ENCODE data around the gene CERK.

The CERK gene

DNA sequence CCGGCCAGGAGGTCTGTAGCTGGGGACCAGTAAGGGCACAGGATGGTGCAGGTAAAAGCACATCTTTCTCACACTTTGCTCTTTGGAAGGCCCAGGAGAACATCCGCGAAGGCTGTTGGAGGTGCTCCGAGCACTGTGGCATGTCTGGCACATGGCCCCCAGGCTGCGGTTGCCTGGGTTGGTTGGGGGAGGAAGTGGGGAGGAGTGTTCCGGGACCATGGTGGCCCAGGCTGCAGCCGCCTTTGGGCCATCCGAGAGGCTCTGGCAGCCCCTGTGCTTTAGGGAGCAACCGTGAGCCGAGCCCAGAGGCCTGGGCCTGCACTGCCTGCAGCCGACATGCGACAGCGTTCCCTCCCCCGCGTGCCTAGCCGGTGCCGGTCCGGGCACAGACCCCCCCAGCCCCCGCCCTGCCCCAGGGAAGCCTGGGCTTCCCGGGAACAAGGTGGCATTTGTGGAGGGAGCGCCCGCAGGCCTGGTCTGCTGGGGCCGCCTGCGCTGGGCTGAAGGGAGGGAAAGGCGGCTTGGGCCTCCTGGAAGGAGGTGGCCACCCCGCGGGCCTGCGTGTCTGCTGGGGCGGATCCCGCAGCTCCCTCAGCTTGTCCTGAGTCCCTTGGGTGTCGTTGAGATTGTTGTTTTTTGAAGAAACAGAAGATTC, 59.9 kb downstream of the CERK start:
- DNase-seq (ENCODE audit: low read depth in 2 of 2), result no peak

DNA sequence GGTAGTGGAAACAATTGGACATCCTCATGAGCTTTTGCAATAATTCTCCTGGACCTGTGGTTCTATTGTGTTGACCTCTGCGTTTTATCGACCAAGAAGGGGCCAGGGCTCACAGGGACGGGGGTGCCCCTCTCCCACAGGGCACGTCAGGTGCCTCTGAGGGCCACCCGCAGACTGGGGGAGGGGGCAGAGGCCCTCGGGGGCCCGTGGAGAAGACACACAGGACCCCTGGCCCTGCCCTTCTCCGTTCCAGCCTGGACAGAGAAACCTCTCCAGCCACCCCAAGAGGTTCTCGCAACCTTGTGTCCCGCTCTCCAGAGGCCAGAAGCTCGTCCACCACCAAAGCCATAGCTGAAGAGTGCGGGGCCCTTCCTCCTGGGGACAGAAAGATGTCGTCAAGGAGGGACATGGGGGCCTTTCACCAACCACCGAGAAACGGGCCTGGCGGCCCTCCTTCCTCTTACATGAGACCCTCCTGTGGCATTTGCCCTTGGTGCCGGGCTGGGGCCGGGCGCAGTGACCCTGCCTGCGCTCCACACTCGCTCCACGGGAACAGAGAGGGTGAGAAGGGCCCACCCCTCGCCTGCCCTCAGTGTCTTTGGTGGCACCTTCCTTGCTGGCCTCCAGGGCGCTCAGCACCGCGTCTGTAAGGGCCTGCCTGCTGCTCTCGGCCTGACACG, 60.6 kb downstream of the CERK start:
- no peak for DNase-seq (ENCODE audit: low read depth in 2 of 2)

GRCh38 chr22:46676881-46677280, 61.2 kb downstream of the CERK start:
- DNase-seq (ENCODE audit: low read depth in 2 of 2), result no peak

DNA sequence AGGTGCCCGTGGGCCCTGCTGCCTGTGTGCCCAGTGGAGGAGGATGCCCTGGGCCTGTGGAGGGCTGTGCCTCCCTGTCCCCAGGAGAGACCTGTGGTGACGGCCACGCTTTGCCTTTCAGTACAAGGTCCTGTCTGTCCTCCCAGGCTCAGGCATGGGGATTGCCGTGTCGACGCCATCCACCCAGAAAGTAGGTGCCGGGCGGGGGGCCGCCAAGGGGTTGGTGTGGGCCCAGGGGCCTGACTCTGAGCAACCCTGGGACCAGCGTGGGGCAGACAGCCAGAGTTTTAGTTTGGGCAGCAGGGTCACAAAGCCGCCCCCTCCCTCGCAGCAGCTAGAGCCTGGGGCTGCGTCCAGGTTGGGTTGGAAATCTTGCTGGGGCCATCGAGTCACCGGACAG, 61.6 kb downstream of the CERK start:
- no peak for DNase-seq (ENCODE audit: low read depth in 2 of 2)

GRCh38 chr22:46675938-46676337, 62.1 kb downstream of the CERK start:
- DNase-seq (ENCODE audit: low read depth in 2 of 2), result no peak

DNA sequence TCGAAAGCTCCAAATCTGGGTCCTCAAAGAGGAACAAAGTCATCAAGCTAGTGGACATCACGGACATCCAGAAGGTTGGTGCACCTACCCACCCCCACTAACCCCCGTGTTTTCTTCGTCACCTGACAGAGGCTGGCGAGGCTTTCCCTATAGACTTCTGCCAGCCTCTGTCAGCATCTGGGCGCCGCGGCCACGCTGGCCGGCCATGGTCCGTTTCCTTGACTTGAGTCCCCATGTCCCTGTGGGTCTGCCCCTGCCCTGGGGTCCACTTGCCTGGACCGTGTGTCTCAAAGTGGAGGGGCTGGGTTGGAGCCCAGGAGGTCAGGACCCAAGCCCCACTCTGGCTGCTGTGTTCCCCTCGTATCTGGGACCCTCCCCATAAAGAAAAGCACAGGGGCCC, 62.6 kb downstream of the CERK start:
- no peak for DNase-seq (ENCODE audit: low read depth in 2 of 2)

DNA sequence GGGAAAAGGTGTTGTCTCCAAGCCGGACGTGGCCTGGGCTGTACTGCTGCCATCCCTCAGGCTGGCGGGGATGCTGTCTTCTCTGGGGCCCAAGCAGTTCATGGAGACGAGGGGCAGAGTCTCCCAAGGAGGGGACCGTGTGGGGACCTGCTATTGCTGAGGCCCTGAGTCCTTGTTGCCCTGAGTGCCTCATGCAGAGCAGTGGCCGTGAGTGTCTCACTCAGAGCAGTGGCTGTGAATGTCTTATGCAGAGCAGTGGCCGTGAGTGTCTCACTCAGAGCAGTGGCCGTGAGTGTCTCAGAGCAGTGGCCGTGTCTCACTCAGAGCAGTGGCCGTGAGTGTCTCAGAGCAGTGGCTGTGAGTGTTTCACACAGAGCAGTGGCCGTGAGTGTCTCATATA, 63.1 kb downstream of the CERK start:
- DNase-seq (ENCODE audit: low read depth in 2 of 2), result no peak

GRCh38 chr22:46674367-46674781, 63.7 kb downstream of the CERK start:
- no peak for DNase-seq (ENCODE audit: low read depth in 2 of 2)

GRCh38 chr22:46673662-46674236, 64.3 kb downstream of the CERK start:
- DNase-seq (ENCODE audit: low read depth in 2 of 2), result no peak

DNA sequence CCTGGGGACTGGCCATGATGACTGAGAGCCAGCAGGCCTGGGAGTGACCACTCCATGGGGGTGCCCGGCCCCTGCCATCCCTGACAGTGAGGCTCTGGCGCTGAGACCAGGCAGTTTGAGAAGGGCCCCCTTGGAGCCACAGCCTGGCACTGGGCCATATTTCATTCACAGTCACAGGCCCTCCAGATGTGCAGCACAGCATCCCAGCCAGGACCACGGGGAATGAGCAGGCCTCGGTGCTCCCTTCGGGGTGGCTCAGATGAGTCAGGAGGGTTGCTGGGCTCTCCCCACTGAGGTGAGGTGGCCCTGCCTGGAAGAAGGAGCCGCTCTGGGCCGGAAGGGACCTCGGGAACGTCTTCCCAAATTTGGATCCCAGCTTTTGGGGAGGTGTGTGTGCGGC, 64.8 kb downstream of the CERK start:
- DNase-seq (ENCODE audit: low read depth in 2 of 2), result peak in 1 of 2 experiments; percentile 9

GRCh38 chr22:46672731-46673130, 65.3 kb downstream of the CERK start:
- no peak for DNase-seq (ENCODE audit: low read depth in 2 of 2)

GRCh38 chr22:46671824-46672432, 66.1 kb downstream of the CERK start:
- DNase-seq (ENCODE audit: low read depth in 2 of 2), result no peak

- DNase-seq (ENCODE audit: low read depth in 2 of 2), result no peak
These were observed 68.9 kb downstream of the CERK start for GRCh38 chr22:46669201-46669600.

DNA sequence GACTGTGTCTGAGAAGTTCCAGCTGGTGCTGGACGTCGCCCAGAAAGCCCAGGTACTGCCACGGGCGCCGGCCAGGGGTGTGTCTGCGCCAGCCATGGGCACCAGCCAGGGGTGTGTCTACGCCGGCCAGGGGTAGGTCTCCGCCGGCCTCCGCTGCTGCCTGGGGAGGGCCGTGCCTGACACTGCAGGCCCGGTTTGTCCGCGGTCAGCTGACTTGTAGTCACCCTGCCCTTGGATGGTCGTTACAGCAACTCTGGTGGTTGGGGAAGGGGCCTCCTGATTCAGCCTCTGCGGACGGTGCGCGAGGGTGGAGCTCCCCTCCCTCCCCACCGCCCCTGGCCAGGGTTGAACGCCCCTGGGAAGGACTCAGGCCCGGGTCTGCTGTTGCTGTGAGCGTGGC, 69.9 kb downstream of the CERK start:
- DNase-seq (ENCODE audit: low read depth in 2 of 2), result no peak

DNA sequence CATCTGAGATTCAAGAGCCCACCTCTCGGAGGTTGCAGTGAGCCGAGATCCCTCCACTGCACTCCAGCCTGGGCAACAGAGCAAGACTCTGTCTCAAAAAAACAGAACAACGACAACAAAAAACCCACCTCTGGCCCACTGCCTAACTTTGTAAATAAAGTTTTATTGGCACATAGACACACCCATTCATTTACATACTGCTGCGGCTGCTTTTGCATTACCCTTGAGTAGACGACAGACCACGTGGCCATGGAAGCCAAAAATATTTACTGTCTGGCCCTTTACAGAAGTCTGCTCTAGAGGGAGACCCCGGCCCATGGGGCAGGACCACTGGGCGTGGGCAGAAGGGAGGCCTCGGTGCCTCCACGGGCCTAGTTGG, 70.8 kb downstream of the CERK start:
- no peak for DNase-seq (ENCODE audit: low read depth in 2 of 2)

GRCh38 chr22:46666577-46667244, 71.3 kb downstream of the CERK start:
- DNase-seq (ENCODE audit: low read depth in 2 of 2), result no peak

DNA sequence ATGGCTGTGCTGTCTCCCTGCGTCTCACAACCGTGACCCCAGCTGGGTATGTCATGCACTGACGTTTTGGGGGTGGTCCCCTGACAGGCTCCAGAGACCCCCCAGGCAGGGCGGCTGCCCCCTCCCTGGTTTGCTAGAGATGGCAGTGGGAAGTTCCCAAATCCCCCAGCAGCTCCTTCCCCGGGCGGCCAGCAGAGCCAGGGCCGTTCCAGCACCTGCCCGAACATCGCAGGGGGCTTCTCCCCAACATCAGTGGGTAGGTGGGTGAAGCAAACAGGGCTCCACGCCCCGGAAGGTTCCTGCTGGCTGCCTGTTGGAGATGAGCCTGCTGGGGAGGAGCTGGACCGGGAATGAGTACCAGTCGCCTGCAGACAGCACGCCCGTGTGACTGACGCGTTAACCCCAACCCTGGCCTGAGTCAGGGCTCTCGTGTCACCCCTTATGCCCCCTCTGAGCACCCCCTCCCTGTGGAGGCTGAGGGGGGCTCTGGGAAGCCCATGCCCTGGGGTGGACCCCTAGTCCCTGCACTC, 72.2 kb downstream of the CERK start:
- no peak for DNase-seq (ENCODE audit: low read depth in 2 of 2)

DNA sequence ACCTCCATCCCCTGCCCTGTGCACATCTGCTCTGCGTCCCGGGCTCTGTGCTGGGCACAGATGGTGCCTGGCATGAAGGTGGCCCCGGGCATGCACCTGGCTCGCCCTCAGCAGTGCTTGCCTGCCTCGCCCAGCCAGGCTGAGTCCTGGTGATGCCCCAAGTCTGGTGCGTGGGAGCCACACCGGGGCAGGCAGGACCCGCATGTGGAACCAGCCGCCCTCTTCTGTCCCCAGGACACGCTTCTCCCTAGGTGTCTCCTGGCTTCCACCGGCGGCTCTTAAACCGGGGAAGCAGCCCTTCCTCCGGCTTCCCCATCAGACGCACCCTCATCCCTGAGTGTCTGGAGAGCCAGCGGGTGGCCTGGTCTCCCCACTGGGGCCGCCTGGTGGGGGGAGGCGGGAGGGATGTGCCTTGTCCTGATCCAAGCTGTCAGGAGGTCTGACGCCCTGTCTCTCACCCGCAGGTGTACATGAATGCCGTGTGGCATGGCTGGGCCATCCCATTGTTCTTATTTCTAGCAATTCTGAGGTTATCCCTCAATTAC, 72.8 kb downstream of the CERK start:
- no peak for DNase-seq (ENCODE audit: low read depth in 2 of 2)

- DNase-seq (ENCODE audit: low read depth in 2 of 2), result no peak
These were observed 73.7 kb downstream of the CERK start for GRCh38 chr22:46664301-46664855.

- DNase-seq (ENCODE audit: low read depth in 2 of 2), result no peak
These were observed 74.5 kb downstream of the CERK start for GRCh38 chr22:46663436-46664100.

GRCh38 chr22:46663001-46663400, 75.1 kb downstream of the CERK start:
- no peak for DNase-seq (ENCODE audit: low read depth in 2 of 2)

Data from fibroblast of skin of left biceps (primary cell).